Bone marrow (tissue), 2 donors: ENCODE results near the gene FTO.
"Not testable (repeated sequence)": the region's sequence is repeated elsewhere in the genome, so short reads cannot be mapped to it uniquely, and the experiment has no call there.

Experiments used
- DNase-seq, 2 donors: peaks; one replicate each; lab custom pipeline; 2025; lab: John Stamatoyannopoulos, UW

FTO gene

DNA sequence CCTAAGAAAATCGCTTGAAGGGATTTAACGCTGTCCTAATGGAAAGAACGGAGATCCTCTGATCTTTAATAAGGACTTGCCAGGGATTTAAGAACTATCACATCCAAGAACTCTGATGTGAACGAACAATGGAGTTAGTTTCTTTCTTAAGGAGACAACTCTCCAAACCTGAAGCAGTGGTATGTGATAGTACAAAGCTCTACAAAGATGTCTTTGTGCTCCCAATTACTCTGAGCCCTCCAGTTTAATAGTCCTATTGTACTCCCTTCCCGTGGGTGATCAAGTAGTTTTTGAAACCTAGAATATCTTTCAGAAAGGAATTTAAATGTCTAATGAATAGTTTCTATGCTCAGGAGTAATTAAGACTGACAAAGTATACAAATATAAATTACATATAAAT is 123.8 kb downstream of the FTO start:
- no peak for DNase-seq

DNA sequence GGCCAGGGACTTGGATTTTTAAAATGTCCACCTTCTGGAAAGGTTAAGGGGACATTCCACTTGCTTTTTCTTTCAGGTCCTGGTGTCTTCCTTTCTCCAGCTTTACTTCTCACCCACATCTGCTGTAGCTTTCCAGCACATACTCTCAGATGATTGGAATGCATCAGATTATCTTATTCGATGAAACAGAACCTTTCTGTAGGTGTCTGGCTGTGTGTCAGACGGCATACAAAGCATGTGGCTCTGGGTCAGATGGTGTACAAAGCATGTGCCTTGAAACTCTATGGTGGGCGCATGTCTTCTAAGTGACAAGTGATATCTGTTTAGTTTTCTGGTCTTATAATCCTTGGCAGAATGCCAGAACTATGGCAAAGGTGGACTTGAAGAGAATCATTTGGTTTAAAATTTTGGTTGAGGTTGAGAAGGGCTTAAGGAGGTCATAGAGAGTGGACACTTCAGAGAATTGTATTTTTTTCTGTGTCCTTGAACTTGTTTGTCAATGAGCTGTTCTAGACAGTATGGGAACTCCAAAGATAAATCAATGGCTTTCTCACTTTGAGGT is 125.3 kb downstream of the FTO start:
- DNase-seq, result no peak

DNA sequence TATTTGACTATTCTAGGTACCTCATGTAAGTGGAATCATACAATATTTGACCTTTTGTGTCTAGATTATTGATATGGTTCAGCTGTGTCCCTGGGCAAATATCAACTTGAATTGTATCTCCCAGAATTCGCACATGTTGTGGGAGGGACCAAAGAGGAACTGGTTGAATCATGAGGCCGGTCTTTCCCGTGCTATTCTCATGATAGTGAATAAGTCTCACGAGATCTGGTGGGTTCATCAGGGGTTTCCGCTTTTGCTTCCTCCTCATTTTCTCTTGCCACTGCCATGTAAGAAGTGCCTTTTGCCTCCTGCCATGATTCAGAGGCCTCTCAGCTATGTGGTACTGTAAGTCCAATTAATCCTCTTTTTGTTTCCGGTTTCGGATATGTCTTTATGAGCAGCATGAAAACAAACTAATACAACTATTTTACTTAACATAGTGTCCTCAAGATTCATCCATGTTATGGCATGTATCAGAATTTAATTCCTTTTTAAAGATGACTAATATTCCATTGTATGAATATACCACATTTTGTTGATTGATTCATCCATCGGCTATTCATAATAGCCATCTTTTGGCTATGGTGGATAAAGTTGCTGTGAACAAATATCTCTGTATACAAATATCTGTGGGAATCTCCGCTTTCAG is 129.1 kb downstream of the FTO start:
- DNase-seq, result no peak

DNA sequence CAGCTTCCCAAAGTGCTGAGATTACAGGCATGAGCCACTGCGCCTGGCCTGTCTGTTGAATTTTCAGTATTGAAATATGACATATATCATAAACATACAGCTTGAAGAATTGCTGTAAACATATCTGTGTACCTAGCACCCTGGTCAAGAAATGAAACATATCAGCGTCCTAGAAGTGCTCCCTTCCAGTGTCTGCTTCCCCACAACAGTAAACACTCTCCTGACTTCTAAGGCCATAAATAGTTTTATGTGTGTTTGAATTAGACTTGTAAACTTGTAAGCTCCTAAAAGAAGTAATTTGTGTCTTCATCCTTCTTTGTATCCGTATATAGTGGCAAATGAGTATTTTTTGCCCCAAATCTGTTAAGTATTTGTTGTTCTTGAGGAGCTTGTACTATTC is 132.2 kb downstream of the FTO start:
- DNase-seq, result no peak

DNA sequence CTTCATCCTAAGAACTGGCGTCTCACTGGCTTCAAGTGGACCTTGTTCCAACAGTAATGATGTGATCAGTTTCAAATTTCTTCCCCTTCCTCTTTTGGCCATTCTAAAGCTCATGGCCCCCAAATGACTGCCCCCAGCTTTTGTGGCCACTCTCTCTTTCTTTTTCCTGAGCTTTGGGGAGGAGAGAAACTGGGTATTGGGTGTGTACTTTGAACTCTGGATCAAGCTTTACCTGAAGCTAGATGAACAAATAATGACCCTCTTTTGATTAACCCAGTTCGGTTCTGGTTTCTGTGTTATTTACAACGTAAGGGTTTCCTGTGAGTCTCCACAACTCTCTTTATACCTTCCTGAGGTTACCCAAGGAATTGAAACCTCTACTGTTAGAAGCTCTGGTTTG is 132.7 kb downstream of the FTO start:
- DNase-seq, result no peak

DNA sequence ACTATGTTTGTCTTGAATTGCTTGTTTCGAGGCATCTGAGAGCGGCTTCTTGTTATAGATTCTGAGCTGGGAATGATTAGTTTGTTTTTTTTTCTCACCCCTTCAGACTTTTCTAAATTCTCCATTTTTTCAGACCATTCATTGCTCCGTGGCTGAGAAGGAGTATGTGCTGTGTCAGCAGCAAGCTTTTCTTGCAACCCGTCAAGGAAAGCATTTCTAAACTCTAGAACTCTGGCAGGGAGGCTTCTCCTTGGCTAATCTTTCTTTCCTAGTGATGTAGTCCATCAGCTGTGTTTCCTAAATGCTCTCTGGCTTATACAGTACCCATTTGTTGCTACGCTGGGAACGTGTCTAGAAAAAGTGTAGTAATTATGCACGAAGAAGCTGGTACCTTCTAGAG is 133.5 kb downstream of the FTO start:
- no peak for DNase-seq

DNA sequence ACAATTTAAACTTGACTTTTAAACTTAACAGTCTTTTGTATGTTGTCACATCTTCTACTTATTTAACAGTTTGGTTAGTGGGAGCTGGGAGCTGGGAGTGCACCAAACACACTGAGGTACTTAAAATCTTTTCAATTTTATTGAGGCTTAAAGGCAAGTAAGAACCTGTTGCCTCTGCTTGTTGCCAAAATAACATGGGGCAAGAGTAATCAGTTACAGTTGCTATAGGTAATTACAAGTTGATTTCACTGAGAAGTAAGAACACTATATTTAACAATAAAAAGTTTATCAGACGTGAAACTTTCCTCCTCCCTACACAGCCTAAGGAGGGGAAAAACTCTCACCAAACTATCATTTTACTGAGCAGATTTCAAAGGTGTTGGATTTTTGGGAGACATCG is 135.2 kb downstream of the FTO start:
- no peak for DNase-seq

DNA sequence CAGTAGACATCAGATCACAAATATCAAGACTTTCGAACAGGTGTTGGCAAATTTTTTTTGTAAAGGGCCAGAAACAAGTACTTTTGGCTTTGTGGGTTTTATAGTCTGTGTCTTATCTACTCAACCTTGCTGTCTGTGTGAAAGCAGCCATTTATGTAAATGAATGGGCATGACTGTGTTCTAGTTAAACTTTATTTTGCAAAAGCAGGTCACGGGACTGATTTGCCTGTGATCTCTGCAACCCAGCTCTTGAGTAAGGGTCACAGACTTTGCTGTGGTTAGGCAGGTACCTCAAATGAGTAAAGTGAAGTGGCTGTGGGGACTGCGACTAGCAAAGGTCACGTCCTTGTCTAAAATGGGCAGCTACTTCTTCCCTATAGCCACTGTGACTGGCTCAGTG is 136.5 kb downstream of the FTO start:
- no peak for DNase-seq

DNA sequence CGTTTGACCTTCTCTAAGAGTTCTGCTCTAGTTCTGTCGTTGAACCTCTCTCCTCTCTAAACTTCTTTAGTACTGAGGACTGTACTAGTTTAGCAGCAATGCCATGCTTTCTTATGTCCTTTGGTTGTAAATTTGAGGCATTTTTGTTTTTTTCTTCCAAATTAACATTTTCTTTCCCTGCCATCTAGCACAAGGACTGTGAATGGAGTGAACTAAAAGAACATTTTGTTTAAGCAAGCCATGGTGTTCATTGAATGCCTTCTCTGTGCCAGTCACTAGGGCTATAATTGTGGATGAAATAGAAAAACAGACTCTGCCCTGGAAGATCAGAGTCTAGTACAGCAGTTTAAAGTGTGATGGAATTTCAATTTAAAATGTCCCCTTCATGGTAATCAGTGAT is 137.9 kb downstream of the FTO start:
- no peak for DNase-seq

DNA sequence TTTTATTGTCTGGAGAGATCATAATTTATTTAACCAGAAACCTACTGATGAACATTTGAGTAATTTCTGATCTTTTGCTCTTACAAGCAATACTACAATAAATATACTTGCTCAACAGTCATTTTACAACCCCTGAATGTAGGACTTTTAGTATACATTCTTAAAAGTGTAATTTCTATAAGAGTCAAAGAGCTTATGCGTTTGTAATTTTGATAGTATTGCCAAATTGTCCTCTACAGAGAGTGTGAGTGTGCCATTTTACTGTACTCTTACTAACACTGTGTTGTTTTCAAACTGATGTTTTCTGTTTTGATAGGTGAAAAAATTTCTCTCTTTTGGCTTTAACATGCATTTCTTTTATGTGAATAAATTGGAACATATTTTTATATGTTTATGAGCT is 139.1 kb downstream of the FTO start:
- no peak for DNase-seq

DNA sequence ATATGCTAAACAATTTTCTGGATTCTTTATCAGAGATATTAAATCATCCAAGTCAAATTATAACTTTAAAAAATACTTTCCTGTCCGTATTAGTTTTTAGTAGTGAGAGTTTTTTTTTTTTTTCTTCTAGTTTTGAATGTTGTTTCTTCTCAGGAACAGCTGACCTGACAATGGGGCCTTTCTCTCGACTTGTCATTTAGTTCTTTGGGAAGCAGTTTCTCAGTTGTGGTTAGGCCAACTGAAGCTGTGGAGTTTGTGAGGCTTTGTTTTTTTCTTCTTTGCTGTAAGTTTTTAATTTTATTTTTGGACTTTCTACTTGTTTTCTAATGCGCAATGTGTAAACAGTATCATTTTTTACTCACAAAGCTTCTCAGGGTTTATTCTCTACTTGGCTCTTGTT is 140.8 kb downstream of the FTO start:
- no peak for DNase-seq

DNA sequence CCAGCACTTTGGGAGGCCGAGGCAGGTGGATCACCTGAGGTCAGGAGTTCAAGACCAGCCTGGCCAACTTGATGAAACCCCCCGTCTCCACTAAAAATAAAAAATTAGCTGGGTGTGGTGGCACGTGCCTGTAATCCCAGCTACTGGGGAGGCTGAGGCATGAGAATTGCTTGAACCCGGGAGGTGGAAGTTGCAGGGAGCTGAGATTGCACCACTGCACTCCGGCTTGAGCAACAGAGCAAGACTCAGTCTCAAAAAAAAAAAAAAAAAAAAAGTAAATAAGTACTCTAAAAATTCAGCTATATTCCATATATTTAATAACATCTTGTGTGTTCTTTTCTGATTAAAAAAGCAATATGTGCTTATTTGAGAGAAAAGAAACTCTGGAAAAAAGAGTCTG is 142.6 kb downstream of the FTO start:
- not testable (repeated sequence) for DNase-seq

DNA sequence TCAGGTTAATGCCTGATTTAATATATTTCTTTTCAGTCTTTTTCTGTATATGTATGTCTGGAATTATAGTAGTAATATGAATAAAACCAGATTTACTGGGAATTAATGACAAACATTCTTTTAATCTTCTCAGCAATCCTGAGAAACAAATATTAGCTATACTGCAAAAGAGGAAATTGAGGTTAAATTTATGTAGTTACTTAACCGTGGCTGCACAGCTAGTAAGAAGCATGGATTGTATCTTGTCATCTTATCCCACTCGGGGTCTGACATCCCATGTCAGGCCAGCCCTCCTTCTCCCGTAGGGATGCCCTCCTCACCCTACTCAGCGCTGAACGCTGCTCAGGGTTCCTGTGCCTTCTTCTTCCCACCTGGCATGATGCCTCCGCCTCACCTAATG is 143.0 kb downstream of the FTO start:
- no peak for DNase-seq

DNA sequence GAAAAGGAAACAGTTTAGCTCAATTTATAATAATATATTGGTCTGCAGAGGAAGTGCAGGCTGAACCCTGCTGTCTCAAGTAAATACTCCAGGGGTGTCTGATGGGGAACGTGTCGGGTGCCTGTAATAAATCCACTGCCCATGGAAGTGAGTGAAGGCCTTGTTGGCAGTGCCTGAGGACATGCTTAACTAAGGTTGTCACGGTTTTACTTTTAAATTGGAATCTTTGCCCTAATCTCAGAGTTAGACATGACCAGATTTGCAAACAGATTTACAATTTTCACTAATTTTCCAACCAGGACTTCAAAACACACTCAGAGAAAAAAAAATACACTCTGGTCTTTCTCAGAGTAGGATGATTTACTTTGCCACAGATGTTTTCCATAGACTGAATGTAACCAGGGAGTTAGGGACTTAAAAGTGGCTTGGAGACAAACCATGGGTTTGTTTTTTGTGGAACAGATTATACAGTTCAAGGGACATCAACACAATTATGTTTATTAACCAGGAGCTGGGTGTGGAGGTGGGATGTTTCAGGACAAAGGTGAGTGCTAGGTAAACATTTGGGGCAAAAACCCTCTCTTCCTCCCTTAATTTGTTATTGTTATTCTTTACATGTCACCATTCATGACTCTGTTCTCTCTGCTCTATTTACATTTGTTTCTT is 144.5 kb downstream of the FTO start:
- DNase-seq, result no peak

DNA sequence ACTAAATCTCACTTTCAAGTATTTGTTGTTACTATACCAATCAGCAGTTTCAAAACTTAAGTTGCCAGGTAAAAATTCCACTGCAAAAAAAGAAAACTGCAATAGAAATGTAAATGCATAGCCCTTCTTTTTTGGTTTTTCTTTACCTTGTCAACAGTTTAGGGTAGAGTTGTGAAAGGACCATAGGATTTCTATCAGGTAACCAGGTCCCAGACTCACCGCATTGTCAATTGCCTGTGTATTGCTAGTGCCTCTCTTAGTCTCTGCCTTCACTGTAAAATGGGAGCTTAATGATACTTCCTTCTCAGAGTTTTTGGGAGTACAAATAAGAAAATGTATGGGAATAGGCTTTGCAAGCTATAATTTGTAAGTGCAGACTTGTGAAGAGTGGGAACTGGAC is 145.0 kb downstream of the FTO start:
- DNase-seq, result no peak

DNA sequence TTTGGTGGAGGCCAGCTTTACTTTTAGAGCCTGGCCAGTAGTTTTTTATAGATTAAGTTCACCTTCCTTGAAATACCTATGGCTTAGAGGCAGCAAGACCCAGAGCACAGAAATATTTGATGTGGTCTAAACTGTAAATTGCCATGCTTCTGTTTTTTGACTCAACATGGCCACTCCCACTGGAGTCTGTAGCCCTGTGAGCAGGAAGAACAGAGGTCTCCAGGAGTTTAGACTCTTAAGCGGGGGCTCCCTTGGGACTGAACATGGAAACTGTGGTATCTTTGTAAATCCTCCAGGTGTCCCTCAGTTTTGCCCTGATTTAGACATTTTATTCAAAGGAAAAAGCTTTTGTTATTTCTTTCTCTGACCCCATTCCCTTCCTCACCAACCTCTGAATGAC is 145.6 kb downstream of the FTO start:
- DNase-seq, result no peak

DNA sequence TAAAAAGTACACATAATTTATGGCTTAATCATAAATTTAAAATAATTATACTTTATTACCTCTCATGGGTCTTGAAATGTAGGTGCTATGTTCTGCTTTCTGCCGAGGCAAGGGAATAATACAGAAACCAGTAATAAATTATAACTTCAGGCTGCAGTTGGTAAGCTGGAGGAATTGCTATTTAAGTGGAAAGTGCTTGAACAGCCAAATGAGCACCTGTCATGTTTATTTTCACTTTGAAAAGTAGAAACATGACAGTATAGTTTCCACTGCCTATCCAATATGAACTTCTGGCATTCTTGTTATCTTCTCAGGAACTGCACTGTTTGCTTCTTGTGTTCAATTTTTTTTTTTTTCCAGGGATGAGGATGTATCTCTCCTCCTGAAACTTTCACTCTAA is 146.0 kb downstream of the FTO start:
- peak in 1 of 2 donors; percentile 7 for DNase-seq

DNA sequence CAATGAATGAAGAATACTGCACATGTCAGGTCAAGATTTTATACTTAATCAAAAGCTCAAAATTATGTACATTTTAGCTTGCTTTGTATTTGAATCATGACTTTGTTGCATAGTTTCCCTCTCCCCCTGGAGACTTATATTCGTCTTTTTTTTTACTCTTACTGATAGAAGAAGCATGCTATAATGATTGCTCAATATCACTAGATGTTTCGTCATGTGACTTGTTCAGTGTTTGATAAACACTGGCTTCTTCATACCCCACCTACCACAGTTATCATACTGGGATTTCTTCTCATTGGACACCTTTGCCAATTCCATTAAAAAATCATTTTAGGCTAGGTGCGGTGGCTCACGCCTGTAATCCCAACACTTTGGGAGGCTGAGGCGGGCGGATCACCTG is 148.7 kb downstream of the FTO start:
- no peak for DNase-seq

DNA sequence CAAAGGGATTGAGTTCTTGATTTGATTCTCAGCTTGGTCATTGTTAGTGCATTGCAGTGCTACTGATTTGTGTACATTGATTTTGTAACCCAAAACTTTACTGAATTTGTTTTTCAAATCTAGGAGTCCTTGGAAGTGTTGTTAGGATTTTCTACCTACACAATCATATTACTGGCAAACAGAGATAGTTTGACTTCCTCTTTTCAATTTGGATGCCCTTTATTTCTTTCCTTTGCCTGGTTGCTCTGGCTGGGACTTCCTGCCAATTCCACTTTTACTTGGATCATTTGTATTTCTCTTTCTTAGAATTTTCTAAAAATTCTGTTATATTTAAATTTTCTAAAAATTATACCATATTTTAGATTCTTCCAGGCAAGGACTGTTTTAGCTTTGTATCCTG is 151.1 kb downstream of the FTO start:
- DNase-seq, result no peak

DNA sequence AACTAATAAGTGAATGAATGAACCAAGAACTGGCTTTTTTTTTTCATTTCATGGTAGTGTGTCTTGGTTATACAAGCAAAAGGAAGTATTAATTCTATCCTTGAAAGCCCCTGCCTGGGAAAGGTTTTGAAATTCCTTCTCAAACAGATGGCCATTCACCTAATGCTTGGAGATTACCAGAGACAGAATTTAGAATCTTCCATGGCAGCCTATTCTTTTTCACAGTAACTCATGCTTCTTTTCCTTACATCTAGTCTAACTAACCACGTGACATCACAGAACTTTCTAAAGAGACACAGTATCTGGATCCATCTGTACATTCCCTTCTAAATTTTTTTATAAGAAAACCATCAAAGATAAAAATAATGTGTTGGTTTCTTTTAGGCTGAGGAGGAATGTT is 151.6 kb downstream of the FTO start:
- no peak for DNase-seq

DNA sequence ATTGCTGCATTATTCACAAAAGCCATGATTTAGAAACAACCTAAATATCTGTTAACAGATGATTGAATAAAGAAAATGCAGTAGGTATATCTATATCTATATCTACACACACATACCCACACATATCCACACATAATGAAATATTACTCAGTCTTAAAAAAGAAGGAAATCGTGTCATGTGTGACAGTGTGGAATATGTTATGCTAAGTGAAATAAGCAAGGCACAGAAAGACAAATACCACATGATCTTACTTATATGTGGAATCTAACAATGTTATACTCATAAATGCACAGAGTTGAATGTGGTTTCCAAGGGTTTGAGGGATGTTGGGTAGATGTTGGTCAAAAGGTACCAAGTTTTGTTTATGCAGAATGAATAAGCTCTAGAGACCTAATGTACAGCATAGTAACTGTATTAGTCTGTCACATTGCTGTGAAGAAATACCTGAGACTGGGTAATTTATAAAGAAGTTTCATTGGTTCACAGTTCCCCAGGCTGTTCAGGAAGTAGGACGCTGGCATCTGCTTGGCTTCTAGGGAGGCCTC is 156.1 kb downstream of the FTO start:
- DNase-seq, result no peak

DNA sequence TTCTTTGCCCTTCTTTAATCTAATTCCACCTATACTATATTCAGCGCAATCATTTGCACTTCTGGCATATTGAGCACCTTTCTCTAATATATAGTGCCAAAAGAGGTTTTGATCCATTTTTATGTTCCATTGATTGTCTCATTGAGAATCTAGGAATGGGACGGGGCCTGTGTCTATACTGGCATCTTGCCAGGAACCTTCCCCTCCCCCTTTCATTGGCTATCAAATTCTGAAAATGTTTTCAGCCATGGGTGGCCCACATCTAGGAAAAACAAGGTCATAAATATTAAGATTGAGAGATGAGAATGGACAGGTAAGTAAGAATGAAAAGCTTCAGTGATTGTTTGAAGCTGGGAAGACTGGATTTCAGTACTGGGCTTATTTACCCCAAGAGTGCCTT is 159.9 kb downstream of the FTO start:
- DNase-seq, result no peak

DNA sequence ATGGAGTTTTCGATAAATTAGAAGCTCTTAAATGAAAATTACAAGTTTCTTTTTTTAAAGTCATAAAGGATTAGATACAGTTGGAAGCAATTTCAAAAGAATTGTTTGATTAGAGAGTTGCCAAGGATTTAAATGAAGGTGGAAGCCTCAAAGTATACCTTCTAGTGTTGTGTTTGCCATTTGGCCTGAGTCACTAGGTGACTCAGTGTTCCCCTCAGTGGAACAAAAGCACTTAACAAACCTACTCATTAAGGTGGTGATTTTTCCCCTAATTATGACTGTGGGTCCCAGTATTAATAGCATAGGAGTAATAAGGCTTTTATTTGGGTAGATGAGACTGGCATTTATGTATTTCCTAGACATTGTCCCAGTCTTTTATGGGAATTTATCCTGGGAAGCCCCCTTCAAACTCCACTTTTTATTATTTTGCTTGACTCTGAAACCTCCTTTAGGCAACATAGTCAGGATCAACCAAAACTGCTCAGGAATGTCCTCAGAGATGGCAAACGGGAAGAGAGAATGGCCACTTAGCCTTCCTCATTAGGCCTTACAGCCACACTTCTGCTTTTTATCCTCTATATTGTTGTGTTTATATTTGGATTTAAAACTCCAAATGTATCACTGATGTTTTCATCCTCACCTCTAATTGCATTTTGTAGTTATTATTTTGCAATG is 161.0 kb downstream of the FTO start:
- no peak for DNase-seq
